Activated CD8-positive, alpha-beta memory T cell treated with anti-CD3 and anti-CD28 coated beads, Interleukin-2, amount 50 U/mL, for 24 hours (primary cell): ENCODE measurements around the gene GRIK4.
"Not testable (repeated sequence)": the region's sequence is repeated elsewhere in the genome, so short reads cannot be mapped to it uniquely, and the experiment has no call there.

ENCODE experiments used
- DNase-seq: peaks from one replicate; pipeline ENCODE4 v3.0.0-alpha.2; 2020; ENCODE audit errors: extremely low read depth

GRIK4 gene

DNA sequence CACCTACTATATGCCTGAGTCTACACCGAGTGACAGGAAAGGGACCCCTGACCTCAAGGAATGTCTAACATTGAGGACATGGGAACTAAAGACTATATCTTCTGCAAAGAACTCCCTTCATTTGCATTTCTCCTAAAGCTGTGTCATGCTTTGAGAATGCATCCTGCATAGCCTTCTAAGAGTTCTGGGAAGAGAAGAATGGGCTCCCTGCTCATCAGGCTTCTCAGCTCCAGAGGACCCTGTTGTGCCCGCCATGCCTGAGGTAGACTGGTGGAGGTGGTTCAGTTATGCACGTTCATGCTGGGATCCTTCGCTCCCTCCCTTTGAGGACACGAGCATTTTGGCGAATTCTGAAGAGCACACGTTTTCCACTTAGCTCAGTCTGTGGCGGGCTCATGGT is 63.3 kb downstream of the GRIK4 start:
- DNase-seq, result no peak

DNA sequence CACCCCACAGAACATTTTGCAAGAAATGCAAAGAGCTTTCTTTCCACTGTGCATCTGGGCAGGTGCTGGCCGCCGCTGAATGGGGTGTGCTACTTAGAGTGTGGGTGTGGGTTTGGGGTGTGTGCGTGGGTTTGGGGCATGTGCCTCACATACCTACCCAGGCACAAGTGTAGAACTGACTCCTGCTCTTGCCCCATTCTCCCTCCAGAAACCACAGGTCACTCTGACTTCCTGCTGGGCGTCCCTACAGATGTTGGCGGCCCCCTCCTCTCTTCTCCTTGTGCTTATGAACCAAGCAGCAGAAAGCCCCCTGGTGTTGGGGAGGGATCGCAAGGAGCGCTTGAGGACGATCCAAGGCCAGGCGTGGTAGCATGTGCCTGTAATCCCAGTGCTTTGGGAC is 63.9 kb downstream of the GRIK4 start:
- DNase-seq, result no peak

- DNase-seq, result no peak
Measured at GRCh38 chr11:120576606-120577005, 65.1 kb downstream of the GRIK4 start.

DNA sequence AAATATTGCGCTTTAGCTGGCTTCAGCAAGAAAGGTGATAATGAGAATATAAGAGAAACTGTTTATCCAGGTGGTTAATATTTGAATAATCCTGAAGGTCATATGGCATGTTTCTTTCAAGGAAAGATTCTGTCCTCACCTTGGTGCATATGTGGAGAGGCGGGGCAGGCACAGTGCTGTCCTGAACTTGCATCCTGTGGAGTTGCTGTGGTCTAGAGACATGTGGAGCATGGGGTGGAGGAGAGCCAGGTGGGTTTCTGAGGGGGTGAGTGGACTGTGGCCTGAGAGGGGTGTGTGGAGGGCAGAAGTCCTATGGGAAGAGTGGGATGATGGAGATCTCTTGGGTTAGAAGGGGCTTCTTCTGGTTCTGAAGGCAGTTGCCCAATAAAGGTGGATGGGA is 65.5 kb downstream of the GRIK4 start:
- DNase-seq, result no peak

DNA sequence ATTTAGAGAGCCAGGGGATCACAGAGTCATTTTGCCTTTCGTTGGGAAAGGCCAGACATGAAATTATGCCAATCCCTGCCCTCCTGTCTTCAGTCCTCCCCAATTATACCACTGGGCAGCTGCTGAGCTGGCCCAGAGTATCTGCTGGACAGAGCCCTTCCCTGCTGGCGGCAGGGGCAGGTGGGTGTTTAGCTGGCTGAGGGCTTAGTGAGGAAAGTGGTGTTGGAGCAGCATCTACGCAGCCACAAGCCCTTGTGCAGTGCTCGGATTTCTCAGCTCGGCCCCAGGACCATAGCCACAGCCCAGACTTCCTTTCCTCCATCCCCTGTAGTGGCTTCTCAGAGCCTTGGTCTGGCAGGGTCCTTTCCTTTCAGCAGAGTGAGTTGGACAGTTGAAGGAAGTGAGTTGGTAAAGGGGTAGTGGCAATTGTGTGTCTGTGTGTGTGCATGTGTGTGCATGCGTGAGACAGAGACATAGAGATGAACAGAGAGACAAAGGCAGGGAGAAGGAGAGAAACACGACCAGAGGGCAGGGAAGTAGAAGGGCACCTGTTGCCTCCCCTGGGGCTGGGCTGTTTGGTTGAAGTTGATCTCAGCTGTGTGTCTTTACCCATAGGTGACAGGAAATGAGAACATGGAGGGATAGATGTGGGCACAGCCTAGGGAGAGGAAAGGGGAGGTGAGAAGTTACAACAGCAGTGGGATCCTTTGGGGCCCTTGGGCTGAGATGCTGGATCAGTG is 66.2 kb downstream of the GRIK4 start:
- no peak for DNase-seq

GRCh38 chr11:120578596-120579154 is 67.1 kb downstream of the GRIK4 start:
- DNase-seq, result no peak

DNA sequence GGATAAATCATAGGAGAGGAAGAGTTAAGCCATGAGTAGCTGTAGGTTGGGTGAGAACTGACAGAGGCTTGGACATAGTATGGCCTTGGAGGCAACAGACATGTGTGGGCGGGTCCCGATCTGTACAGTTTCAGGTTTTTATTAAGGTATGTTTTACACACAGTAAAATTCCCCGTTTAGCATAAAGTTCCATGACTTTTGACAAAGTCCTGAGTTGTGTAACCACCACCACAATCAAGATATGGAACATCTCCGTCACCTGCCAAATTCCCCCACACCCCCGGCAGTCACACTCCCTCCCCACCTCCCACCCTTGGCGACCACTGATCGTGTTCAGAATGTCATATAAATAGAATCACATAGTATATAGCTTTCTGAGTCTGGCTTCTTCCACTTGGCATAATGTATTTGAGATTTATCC is 68.1 kb downstream of the GRIK4 start:
- no peak for DNase-seq

DNA sequence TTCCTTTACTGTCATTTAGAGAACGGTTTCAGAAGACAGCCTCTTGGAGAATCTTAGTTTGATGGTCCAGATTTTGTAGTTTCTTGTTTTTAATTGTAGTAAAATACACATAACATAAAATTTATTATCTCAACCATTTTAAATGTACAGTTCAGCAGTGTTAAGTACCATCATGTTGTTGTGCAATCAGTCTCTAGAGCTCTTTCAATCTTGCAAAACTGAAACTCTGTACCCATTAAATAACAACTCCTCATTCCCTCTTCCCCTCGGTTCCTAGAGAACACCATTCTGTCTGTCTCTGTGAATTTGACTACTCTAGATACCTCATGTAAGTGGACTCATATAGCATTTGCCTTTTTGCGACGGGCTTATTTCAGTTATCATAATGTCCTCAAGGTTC is 69.8 kb downstream of the GRIK4 start:
- DNase-seq, result no peak

DNA sequence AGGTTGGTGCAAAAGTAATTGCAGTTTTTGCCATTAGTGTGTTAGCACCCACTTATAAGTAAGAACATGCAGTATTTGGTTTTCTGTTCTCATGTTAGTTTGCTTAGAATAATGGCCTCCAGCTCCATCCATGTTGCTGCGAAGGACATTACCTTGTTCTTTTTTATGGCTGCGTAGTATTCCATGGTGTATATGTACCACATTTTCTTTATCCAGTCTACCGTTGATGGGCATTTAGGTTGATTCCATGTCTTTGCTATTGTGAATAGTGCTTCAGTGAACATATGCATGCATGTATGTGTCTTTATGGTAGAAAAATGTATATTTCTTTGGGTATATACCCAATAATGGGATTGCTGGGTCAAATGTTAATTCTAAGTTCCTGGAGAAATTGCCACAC is 71.0 kb downstream of the GRIK4 start:
- not testable (repeated sequence) for DNase-seq

DNA sequence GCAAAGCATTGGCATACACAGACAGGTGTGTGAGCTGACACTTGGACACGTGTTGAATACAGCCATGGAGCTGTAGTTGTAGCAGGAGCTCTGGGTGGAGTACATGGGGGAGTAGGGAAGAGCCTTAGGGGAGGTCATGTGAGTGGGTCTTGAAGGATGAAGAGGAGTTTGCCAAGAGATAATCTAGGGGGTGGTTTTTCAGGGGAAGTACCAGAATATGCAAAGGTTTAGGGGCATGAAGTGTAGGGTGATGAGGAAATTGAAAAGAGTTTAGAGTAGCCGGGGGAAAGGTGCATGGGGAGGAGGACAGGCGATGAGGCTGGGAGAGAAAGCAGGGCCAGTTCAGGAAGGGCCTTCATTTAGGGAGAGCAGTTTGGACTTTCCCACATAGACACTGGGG is 74.5 kb downstream of the GRIK4 start:
- DNase-seq, result no peak

DNA sequence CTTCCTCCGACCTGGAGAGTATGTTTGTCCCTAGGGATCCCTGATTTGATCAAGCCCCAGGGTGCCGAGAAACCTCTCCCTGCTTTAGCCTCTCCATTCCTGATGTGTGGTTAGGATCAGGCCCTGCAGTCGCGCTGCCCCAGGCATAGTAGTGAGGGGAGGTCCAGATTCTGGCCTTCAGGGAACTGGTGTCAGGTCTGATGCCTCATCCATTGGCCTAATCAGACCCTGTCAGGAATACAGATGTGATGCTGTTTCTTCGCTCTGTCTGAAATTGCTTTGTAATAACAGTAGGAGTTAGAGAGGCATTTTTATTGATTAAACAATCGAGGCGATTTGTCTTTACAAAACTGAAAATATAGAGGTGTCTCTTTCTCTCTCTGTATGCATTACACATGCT is 75.2 kb downstream of the GRIK4 start:
- no peak for DNase-seq

GRCh38 chr11:120587299-120587698 is 75.8 kb downstream of the GRIK4 start:
- no peak for DNase-seq

DNA sequence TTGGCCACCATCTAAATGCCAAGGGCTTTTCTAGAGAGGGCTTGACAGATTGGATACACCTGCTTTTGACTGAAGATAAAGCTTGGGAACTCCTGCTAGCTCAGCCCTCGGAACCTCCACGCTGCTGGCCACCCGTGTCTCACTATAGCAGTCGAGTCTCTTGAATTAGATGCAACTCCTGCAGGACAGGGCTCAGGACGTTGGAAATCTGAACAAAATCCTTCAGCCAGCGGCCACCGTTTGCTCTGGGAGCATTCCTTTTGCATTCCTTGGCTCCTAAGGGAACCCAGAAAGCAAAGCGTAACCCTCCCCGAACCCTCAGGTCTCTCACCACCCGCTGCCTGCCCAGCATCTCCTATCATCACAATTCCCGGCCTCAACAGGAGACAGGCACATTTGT is 77.8 kb downstream of the GRIK4 start:
- DNase-seq, result no peak

GRCh38 chr11:120590472-120590871 is 78.9 kb downstream of the GRIK4 start:
- no peak for DNase-seq

DNA sequence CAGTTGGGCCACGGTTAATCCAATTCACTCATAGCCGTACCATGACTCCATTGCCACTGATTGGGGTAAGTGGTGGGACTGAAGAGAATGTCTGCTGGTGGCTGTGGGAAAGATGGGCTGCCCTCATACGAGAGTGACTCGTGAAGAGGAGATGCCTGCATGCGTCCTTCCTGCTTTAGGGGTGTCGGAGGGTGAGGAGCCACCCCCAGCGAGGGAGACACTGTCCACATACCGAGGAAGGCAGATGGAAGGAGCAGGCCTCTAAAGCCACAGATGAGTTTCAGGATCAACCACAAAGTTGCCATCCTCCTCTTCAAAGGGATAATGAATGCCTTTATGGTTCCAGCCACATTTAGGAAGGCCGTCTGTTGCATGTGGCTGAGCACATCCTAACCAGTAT is 83.2 kb downstream of the GRIK4 start:
- DNase-seq, result no peak

DNA sequence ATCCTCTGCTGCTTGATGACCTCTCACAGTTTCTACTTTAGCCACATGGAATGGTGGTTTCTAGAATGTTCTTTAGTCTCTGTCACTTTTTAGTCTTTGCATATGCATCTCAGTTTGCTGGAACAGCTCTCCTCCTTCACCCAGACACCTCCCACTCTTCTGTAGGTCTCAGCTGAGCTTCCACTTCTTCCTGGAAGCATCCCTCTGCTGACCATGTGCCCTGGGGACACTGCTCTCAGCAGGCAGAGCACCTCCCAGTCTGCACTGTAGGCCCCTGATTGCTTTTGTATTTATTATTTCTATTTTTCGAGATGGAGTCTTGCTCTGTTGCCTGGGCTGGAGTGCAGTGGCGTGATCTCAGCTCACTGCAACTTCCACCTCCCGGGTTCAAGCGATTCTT is 84.0 kb downstream of the GRIK4 start:
- no peak for DNase-seq

- no peak for DNase-seq
Measured at GRCh38 chr11:120597250-120598215, 86.0 kb downstream of the GRIK4 start.

GRCh38 chr11:120598517-120599257 is 87.1 kb downstream of the GRIK4 start:
- no peak for DNase-seq

- DNase-seq, result no peak
Measured at GRCh38 chr11:120599816-120600420, 88.4 kb downstream of the GRIK4 start.

DNA sequence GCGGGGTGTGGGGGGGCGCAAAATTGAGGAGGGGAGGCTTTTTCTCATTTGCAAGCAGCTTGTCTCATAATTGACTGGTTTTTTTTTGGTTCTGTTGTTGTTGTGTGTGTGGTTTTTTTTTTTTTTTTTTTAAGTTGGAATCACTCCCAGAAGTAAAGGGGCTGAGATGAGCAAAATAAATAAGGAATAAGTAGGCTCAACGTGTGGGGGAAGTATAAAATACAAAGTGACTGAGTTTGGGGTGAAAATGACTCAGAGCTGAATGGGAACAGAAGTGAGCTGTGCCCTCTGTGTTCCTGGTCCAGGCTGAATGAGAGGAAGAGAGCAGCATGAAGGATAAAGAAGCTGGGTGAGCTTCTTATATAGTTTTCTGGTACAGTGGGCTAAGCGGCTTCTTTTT is 90.0 kb downstream of the GRIK4 start:
- DNase-seq, result no peak

- no peak for DNase-seq
Measured at GRCh38 chr11:120603071-120603470, 91.5 kb downstream of the GRIK4 start.

GRCh38 chr11:120605469-120605868 is 93.9 kb downstream of the GRIK4 start:
- no peak for DNase-seq
